ENCODE measurements around the gene GLYR1.

GLYR1 gene

GRCh38 chr16:4803401-4803844 lies 43.7 kb downstream of the GLYR1 start:
- no peak for DNase-seq

DNA sequence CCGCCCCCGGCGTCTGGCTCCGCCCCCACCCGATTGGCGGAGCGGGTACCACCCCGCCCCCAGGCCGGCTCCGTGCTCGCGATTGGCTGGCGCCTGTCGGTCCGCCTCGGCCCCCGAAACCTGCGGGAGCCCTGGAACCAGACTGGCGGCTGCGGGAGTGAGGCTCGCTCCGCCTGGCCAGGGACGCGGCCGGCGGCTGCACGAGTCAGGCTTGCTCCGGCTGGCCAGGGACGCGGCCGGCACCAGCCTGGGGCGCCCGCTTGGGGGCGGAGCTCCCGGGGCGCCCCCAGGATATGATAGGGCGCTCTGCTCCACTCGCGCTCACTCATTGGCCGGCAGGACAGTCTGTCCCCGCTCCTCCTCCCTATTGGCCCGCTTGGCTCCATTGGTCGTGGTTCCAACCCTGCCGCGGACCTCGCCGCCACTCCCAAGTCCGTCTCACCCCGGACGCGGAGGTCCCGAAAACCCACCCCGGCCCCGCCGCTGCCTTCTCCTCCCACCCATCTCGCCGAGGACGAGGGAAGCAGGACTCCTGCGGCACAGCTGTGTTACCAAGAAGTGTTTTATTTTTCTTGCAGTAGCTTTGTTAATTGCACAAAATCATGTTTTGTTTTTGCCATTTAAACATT lies 44.3 kb downstream of the GLYR1 start:
- peak; percentile 99 for DNase-seq

DNA sequence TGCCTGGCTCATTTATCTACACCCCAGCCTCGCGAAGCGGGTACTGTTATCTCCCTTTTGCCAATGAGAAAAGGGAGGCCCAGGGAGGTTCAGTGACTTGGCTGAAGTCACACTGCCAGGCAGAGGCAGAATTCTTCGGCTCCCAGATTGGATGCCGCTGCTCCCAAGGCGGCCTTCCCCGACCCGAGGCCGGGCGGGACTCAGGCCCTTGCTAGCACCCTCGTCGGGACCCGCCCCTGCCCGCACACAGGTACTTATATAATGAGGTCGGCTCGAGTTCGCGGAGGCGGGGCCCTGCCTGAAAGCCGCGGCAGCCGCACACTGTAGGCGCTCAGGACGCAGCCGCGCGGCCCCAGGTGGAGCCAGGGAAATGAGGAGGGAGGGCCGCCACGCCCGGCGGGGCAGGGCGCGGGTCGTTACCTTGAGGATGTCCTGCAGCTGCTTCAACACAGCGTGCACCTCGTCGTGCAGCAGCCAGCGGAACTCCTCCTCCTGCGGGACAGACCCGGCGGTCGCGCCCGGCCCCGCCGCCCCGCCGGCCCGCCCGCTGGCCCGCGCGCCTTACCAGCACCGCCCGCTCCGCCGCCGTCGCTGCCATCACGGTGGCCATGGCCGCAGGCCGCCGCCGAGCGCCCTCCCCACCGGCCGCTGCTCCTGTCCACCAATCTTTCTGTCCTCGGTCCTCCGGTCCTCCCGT lies 45.0 kb downstream of the GLYR1 start, which contains the start of gene ROGDI:
TSS of gene ROGDI (minus strand) at position 672 of the 697 bp plus-strand sequence. CDS start at position 610, 62 bp downstream.
- peak; percentile 94 for DNase-seq

DNA sequence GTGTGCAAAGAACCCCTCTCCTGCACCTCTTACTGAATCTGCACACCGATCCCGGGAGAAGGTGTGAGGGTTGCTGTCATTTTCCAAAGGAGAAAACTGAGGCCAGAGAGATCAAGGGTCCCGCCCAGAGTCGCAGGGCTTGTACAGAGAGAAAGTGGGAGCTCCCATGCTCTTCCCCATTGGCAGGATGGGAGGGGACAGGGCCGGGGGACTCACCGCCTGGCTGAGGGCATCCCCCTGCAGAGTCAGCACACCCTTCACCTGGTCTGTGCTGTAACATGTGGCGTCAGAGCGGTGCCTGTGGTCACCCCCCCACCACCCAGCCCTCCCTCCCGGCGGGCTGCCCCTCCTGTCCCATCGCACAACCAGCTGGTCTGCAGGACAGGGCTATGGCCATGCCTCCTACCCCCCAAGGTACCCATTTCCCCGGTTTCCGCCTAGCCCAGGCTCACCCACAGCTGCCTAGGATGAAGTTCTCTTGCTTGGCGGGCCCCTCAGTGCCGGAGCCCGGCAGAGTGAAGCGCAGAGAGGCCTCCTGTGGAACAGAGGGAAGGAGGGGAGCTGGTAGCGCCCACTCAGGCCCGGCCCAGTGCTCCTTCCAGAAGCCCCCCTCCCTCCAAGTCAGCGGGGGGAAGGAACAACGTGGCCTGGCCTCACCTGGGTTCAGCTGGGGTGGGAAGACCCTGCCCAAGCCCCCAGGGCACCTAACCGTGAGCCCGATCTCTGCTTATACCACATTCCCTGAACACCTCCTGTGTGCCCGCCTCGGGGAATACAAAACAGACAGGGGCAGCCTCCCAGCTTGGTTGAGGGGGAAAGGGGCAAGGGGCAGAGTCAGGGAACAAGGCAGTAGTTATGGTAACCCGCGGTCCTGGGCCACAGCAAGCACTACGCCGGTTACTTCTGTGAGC lies 45.8 kb downstream of the GLYR1 start:
- no peak for DNase-seq

DNA sequence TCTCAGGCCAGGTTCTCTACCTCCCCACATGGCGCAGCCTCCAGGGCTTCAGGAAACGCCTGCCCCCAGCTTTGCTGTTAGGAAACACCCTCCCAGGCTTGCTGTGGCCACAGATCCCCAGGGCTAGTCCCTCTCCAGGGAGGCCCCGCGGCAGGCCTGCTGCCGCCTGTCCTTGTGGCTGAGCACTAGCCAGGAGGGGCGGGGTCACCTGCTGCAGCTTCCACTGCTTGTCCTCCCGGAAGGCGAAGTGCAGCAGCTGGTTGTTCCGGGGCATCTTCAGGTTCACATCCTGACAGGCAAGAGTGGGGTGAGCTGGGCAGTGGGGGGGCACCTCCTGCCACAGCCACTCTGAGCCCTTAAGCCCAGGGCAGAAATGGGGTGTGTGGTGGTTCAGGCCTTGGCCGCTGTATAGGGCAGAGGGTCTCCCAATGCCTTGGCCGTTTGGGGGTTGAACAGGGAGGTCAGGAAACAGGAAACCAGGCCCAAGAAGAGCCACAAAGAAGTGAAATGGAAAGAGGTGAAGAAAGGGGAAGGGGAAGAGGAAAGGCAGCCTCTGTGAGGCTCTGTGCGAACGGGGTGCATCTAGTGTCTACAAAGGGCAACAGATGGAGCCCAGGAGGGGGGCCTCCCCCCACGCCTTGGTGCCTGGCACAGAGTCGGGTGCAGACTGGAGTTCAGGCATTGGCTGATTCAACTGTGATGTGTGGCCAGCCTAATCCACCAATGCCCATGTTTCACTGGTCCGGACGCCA lies 46.6 kb downstream of the GLYR1 start:
- peak; percentile 44 for DNase-seq

DNA sequence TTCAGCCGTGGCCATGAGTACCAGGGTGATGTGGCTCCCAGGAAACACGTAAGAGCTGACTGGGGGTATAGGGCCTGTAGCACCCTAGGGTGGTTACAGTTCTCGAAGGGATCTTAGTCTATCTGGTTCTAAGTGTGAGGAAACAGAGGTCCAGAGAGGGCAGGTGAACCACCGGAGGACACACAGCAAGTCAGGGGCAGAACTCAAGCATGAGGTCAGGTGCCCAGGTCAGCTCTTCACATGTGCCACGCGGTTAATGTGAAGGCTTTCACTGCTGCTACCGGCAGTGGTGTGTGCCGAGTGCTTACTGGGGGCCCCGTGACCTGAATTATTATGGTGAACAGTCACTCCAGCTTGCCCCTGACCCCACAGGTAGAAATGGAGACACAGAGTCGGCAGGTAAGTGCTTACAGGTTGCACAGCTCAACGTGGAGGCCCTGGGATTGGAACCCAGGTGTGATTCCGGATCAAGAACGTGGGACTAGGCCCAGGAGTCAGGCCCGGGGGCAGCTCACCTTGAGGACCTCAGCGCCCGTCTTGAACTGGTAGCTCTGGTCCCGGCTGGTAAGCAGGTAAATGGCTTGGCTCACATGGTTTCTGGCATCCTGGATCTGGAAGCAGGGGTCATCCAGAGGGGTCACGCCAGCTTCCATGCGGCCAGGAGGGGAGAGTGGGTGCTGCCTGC lies 47.8 kb downstream of the GLYR1 start:
- DNase-seq = no peak

GRCh38 chr16:4798456-4798855 lies 48.6 kb downstream of the GLYR1 start:
- DNase-seq = no peak

GRCh38 chr16:4797805-4798252 lies 49.3 kb downstream of the GLYR1 start:
- DNase-seq = no peak

- DNase-seq = no peak
Observed at GRCh38 chr16:4796982-4797804, 49.9 kb downstream of the GLYR1 start.

GRCh38 chr16:4795828-4796572 lies 51.1 kb downstream of the GLYR1 start:
- no peak for DNase-seq

DNA sequence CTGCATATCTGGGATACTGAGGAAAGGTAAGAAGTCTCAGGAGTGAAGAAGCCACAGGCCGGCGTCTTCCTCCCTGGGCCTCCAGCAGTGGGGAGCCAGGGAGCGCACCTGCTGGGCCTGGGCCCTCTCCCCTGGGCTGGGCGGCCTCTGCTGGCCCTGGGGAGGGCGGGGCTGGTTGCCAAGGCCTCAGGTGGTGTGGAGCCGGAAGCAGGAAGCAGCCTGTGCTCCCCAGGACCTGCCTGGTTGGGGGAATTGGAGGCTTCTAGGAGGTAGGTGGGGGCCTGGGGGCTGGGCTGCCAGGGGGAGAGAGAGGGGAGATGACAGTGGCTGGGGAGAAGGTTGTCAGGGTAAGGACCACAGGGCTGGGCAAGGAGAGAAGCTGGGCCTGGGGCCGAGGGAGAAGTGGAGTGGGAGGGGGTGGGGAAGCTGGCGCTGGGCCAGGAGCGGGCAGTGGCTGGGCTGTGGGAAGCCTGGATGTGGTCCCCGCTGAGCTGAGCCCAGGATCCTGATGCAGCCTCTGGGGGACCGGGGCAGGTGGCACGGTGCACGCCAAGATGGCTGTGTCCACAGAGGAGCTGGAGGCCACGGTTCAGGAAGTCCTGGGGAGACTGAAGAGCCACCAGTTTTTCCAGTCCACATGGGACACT lies 51.8 kb downstream of the GLYR1 start, which contains the start of gene SMIM22:
TSS of gene SMIM22 (plus strand) at position 189 of the 647 bp plus-strand sequence. CDS start at position 555, 366 bp downstream.
- peak; percentile 94 for DNase-seq

DNA sequence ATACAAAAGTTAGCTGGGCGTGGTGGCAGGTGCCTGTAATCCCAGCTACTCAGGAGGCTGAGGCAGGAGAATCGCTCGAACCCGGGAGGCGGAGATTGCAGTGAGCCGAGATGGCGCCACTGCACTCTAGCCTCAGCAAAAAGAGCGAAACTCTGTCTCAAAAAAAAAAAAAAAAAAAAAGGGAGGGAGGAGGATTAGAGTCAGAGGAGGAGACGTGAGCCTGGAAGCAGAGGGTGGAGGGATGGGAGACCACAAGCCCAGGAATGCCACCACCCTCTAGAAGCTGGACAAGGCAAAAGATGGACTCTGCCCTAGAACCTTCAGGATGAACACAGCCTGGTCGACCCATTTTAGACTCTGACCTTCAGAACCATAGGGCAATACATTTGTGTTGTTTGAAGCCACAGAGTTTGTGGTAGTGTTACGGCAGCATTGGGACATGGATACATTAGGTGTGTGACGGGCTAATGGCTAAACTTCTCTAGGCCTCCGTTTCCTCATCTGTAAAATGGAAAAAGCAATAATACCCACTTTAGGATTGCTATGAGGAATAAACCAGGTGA lies 54.1 kb downstream of the GLYR1 start:
- no peak for DNase-seq

GRCh38 chr16:4790871-4791270 lies 56.2 kb downstream of the GLYR1 start:
- no peak for DNase-seq

- DNase-seq = no peak
Observed at GRCh38 chr16:4790261-4790660, 56.8 kb downstream of the GLYR1 start.

DNA sequence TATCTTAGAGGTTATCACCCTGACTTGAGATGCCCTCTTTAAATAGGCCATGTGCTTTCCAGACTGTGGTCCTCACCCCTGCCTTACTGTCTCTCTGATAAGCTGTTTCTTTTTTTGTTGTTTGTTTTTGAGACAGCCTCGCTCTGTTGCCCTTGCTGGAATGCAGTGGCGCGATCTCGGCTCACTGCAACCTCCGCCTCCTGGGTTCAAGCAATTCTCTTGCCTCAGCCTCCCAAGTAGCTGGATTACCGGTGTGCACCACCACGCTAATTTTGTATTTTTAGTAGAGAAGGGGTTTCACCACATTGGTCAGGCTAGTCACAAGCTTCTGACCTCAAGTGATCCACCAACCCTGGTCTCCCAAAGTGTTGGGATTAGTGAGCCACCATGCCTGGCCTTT lies 58.2 kb downstream of the GLYR1 start:
- DNase-seq = no peak

DNA sequence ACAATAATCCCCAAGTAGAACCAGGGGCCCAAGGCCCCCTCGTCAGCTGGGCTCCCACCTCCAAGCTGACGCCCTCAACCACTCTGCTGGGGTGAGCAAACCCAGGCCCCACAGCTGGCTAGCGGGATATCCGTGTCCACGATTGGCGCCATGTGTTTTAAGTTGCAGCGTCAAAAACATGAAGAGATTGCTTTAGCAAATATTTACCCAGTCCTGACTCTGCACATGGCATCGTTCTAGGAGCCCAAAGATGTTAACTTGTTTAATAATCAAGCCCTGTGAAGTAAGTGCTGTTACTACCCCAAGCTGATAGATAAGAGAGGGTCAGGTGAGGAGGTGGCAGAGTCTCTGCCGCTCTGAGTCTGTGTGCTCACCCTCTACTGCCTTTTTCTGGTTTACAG lies 58.6 kb downstream of the GLYR1 start:
- DNase-seq = peak; percentile 40

GRCh38 chr16:4787627-4788482 lies 59.2 kb downstream of the GLYR1 start, which contains the start of gene SEPTIN12:
Gene SEPTIN12, minus strand, starts transcription at chr16:4788345. Its CDS starts 700 bp downstream, at chr16:4787645.
- peak; percentile 40 for DNase-seq

GRCh38 chr16:4787068-4787467 lies 60.0 kb downstream of the GLYR1 start:
- DNase-seq = no peak

All from NCI-H69 (cell line).